22Rv1 (cell line): ENCODE data around the gene KLHL30.

ENCODE experiments used
- H3K27ac ChIP-seq: fragments of 450-650 bp; 2 replicates; pipeline ENCODE4 v1.5.1; 2017
- CTCF ChIP-seq: fragments of 450-650 bp; IDR thresholded peaks from 2 replicates; pipeline ENCODE4 v1.5.1; 2017; ENCODE audit warnings: mild to moderate bottlenecking
- ZFX ChIP-seq: fragments of 450-650 bp; IDR thresholded peaks from 2 replicates; pipeline ENCODE4 v1.6.1; 2017; ENCODE audit warnings: antibody characterized with exemption, borderline replicate concordance

Gene KLHL30

GRCh38 chr2:238131761-238132462 is 6.6 kb upstream of the KLHL30 start:
- H3K27ac ChIP-seq = no peak overlapping the region
- TF ChIP-seq ZFX = no peak
- TF ChIP-seq CTCF = no peak

- no peak for TF ChIP-seq CTCF
- TF ChIP-seq ZFX = no peak
- no peak overlapping the region for H3K27ac ChIP-seq
Measured at GRCh38 chr2:238132463-238133450, 5.7 kb upstream of the KLHL30 start.

- TF ChIP-seq ZFX (no peak), CTCF (no peak)
- H3K27ac ChIP-seq = no peak overlapping the region
Measured at GRCh38 chr2:238133499-238134392, 4.7 kb upstream of the KLHL30 start.

GRCh38 chr2:238134393-238134785 is 4.1 kb upstream of the KLHL30 start:
- TF ChIP-seq CTCF = no peak
- TF ChIP-seq ZFX = no peak
- H3K27ac ChIP-seq = no peak overlapping the region

- H3K27ac ChIP-seq = no peak overlapping the region
- TF ChIP-seq CTCF = no peak
- TF ChIP-seq ZFX = no peak
Measured at GRCh38 chr2:238135601-238136150, 2.8 kb upstream of the KLHL30 start.

- TF ChIP-seq CTCF (no peak), ZFX (no peak)
- no peak overlapping the region for H3K27ac ChIP-seq
Measured at GRCh38 chr2:238136820-238137537, 1.5 kb upstream of the KLHL30 start.
